Osteoblast (primary cell): Measurements from ENCODE around the gene TBX4. TPM values are rescaled to one million over a fixed set of nuclear protein-coding genes. Genes with fewer than 3 reads are reported as not detected.

Experiments used
- DNase-seq: peaks from one replicate; pipeline ENCODE4 v3.0.0; 2011; ENCODE audit warnings: low spot score, mixed read lengths; ENCODE audit not compliant: insufficient read length; ENCODE audit errors: missing footprints
- H2AFZ ChIP-seq: 2 replicates; pipeline ENCODE4 v1.6.0; 2011; ENCODE audit warnings: mild to moderate bottlenecking, low read length
- H3K27ac ChIP-seq: 2 replicates; pipeline ENCODE4 v1.5.1; 2011; ENCODE audit warnings: mild to moderate bottlenecking, low read depth, low read length, moderate library complexity
- H3K27me3 ChIP-seq: 2 replicates; pipeline ENCODE4 v1.6.0; 2012; ENCODE audit warnings: mild to moderate bottlenecking, control low read depth, inconsistent platforms, low read length, moderate library complexity; ENCODE audit not compliant: insufficient read depth
- H3K36me3 ChIP-seq: 2 replicates; pipeline ENCODE4 v1.5.1; 2011; ENCODE audit warnings: mild to moderate bottlenecking, low read length, control low read depth, moderate library complexity; ENCODE audit not compliant: insufficient read depth
- H3K4me1 ChIP-seq: 2 replicates; pipeline ENCODE4 v1.5.1; 2011; ENCODE audit warnings: mild to moderate bottlenecking, low read length, control low read depth, moderate library complexity; ENCODE audit not compliant: insufficient read depth
- H3K4me2 ChIP-seq: 2 replicates; pipeline ENCODE4 v1.6.0; 2011; ENCODE audit warnings: mild to moderate bottlenecking, low read length; ENCODE audit not compliant: insufficient read depth
- H3K4me3 ChIP-seq: fragments of 200-600 bp; sonication (generic); 3 replicates; pipeline ENCODE4 v1.5.1; 2012; ENCODE audit warnings: mild to moderate bottlenecking, low read length, inconsistent platforms; ENCODE audit not compliant: insufficient read depth
- H3K79me2 ChIP-seq: 2 replicates; pipeline ENCODE4 v1.6.0; 2012; ENCODE audit warnings: mild to moderate bottlenecking, low read length, control low read depth, inconsistent platforms; ENCODE audit not compliant: insufficient read depth
- H3K9me3 ChIP-seq: 2 replicates; pipeline ENCODE4 v1.5.1; 2011; ENCODE audit warnings: low read depth, low read length, control low read depth
- H4K20me1 ChIP-seq: 2 replicates; pipeline ENCODE4 v1.6.0; 2012; ENCODE audit warnings: mild to moderate bottlenecking, low read length, control low read depth; ENCODE audit not compliant: insufficient read depth
- CTCF ChIP-seq: IDR thresholded peaks from 2 replicates; pipeline ENCODE4 v1.5.1; 2011; ENCODE audit warnings: mild to moderate bottlenecking, low read depth, low read length, moderate library complexity; ENCODE audit errors: extremely low read depth
- total RNA-seq: library from RNA; depleted of rRNA; stranded (reverse); fragments of >200 nt; gene quantifications from 2 replicates; pipeline ENCODE4 v1.2.3, GENCODE V29; 2012

The TBX4 gene
- total RNA-seq, 1 donor = not detected

DNA sequence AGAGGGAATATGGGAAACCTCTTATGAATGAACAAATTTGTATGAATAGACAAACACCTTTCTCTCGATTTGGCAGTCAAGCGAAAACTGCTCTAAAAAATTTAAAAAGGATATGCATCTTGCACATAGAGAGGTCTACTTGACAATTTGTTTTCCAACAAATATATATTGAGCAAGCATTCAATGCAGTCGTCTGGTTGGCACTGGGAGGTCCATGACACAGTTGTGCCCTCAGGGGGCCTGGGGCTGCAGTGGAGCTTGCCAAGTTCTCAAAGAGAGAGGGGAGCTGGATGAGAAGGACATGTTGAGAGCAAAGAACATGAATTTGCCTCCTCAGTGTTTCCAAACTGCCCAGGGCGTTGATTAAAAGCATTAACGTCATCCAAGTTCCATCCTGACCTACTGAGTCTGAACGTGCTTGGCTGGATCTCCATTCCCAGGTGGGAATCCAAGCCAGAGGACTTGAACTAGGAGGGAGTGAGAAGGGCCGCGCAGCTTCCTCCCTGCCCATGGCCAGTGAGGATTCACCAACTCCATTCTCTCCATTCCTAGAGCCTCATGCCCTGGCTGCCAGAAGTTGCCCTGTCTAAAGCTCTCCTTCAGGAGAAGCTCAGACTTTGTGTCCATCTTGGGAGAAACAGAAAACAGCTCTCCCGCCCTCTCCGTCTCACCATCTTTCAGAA is 28.1 kb upstream of the TBX4 start:
- Histone ChIP-seq H2AFZ (no peak overlapping the region), H3K36me3 (no peaks in the 10 kb centered on the region), H3K79me2 (no peaks in the 10 kb centered on the region), H3K4me2 (no peak overlapping the region), H4K20me1 (no peaks in the 10 kb centered on the region), H3K4me3 (no peak overlapping the region), H3K27ac (no peak overlapping the region), H3K4me1 (peaks cover 5% of the 10 kb centered on the region), H3K9me3 (no peaks in the 10 kb centered on the region), H3K27me3 (peaks cover 30% of the 10 kb centered on the region)
- no peak for TF ChIP-seq CTCF
- DNase-seq = no peak

DNA sequence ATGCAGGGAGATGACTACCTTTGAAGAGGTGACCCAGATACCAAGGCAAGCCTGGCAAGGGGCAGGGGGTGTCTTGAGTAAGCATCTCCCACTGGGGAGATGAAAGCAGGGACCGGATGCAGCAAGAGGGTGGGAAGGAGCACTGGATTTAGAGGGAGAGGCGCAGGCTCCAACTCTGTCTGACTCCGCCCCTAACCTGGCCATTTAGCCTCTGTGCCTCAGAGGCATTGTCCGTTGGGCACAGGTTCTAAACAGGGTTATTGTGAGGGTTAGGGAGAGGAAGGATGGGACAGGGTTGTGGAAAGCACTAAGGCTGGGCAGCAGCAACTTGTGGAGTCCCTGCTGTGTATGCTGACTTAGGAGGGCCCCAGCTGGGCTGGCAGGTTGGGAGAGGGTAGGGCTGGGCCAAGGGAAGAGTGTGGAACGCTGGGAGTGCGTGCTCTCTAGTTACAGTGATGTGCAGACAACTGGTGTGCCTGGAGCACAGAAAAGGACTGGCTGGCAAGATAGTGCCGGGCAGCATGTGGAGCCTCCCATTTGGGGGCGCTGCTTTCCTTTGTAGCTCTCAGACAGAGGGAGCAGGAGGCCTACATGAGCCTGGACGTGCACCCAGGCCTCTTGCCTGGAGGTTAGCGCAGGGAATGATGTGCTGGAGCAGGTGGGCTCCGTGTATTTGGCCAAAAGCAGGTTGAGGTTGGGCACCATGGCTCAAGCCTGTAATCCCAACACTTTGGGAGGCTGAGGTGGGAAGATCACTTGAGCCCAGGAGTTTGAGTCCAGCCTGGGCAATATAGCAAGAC is 26.3 kb upstream of the TBX4 start:
- no peak overlapping the region for H2AFZ ChIP-seq

GRCh38 chr17:61426482-61427304 is 25.5 kb upstream of the TBX4 start:
- Histone ChIP-seq H3K9me3 (no peaks in the 10 kb centered on the region), H3K36me3 (no peaks in the 10 kb centered on the region), H3K4me3 (no peak overlapping the region), H3K4me2 (no peak overlapping the region), H3K27ac (no peak overlapping the region), H2AFZ (no peak overlapping the region), H3K27me3 (peaks cover 11% of the 10 kb centered on the region), H3K79me2 (no peaks in the 10 kb centered on the region), H3K4me1 (peaks cover 5% of the 10 kb centered on the region), H4K20me1 (no peaks in the 10 kb centered on the region)
- DNase-seq = no peak
- peak; percentile 12 for TF ChIP-seq CTCF

More for the DNA sequence above, 26.3 kb upstream of the TBX4 start:
- TF ChIP-seq CTCF = peak; percentile 16
- no peak overlapping the region for H3K4me2 ChIP-seq
- H3K36me3 ChIP-seq = no peaks in the 10 kb centered on the region
- peaks cover 5% of the 10 kb centered on the region for H3K4me1 ChIP-seq
- no peak for DNase-seq
- peaks cover 19% of the 10 kb centered on the region for H3K27me3 ChIP-seq
- no peaks in the 10 kb centered on the region for H4K20me1 ChIP-seq
- H3K79me2 ChIP-seq = no peaks in the 10 kb centered on the region
- no peak overlapping the region for H3K27ac ChIP-seq
- H3K9me3 ChIP-seq = no peaks in the 10 kb centered on the region
- no peak overlapping the region for H3K4me3 ChIP-seq
